GM12891 (cell line): ENCODE measurements around the gene DCLK2.

ENCODE experiments used
- POLR2A ChIP-seq: IDR thresholded peaks from 2 replicates; pipeline ENCODE4 v1.6.1; 2011; ENCODE audit warnings: low read depth, low read length, control low read depth
- POLR2AphosphoS5 ChIP-seq: IDR thresholded peaks from 2 replicates; pipeline ENCODE4 v1.6.1; 2011; ENCODE audit warnings: low read depth, low read length, control low read depth

DNA sequence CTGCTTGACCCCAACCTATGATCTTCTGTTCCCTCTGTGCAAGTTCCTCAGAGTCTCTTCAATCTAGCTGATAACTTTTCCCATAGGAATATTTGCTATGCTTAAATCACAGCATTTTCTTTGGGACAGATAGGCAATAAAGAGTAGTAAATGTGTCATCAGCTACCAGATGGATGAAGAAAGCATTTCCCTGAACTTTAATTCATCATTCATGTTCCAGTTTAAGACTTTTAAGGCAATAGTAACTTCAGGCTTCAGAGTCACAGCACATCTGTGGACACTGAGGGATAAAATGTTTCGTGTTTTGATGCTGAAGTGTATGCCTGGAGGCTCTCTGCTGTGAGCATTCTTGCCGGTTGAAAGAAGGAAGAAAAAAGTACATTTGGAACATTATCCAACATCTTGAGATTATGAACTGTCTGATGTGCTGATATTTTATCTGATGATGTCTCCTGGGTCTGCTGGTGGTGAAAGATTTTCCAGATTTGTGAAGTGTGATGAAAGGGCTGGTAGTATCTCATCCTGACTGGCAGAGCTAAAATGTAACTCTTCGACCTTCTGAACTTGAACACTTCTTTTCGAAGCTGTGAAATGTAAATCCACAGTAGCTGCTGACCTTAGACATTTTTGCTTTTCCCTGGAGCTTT lies 133.7 kb downstream of the DCLK2 start:
- TF ChIP-seq POLR2A (no peak), POLR2AphosphoS5 (no peak)
